Suprapubic skin (tissue), 4 donors: ENCODE measurements around the gene FKBP3.
"Not testable (repeated sequence)": the region's sequence is repeated elsewhere in the genome, so short reads cannot be mapped to it uniquely, and the experiment has no call there.

Experiments used
- EP300 ChIP-seq: sonication (generic); formaldehyde crosslinking; IDR thresholded peaks from one replicate; pipeline ENCODE4 v1.6.1; 2017; ENCODE audit warnings: antibody characterized with exemption
- POLR2A ChIP-seq, 2 donors: fragments of 450-650 bp; IDR thresholded peaks; one replicate each; pipeline ENCODE4 v1.6.1; 2017; ENCODE audit warnings: antibody characterized with exemption in 2 of 2, mild to moderate bottlenecking in 2 of 2, moderate library complexity in 2 of 2
- POLR2AphosphoS5 ChIP-seq, 3 donors: sonication (generic); formaldehyde crosslinking; IDR thresholded peaks; one replicate each; pipeline ENCODE4 v1.6.1; 2017; ENCODE audit warnings: antibody characterized with exemption in 3 of 3
- TF ChIP-seq, protein P1 (sequence below), 2 donors: fragments of 200-600 bp in 1 of 2; fragments of 450-650 bp in 1 of 2; sonication (generic) in 1 of 2; IDR thresholded peaks; one replicate each; pipeline ENCODE4 v1.5.1; 2016 to 2019; ENCODE audit warnings: antibody characterized with exemption in 2 of 2, mild to moderate bottlenecking in 1 of 2, moderate library complexity in 1 of 2

DNA sequence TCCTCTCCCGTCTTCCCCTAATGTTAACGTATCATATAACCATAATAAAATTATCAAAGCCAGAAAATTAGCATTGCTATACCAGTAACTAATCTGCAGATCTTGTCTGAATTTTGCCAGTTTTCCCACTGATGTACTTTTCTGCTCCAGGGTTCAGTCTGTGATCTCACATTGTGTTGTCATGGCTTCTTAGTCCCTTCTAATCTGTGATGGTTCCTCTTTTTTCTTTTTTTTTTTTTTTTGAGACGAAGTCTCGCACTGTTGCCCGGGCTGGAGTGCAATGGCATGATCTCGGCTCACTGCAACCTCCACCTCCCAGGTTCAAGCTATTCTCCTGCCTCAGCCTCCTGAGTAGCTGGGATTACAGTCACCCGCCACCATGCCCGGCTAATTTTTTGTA is 7.8 kb upstream of the FKBP3 start:
- TF ChIP-seq, protein P1, sequence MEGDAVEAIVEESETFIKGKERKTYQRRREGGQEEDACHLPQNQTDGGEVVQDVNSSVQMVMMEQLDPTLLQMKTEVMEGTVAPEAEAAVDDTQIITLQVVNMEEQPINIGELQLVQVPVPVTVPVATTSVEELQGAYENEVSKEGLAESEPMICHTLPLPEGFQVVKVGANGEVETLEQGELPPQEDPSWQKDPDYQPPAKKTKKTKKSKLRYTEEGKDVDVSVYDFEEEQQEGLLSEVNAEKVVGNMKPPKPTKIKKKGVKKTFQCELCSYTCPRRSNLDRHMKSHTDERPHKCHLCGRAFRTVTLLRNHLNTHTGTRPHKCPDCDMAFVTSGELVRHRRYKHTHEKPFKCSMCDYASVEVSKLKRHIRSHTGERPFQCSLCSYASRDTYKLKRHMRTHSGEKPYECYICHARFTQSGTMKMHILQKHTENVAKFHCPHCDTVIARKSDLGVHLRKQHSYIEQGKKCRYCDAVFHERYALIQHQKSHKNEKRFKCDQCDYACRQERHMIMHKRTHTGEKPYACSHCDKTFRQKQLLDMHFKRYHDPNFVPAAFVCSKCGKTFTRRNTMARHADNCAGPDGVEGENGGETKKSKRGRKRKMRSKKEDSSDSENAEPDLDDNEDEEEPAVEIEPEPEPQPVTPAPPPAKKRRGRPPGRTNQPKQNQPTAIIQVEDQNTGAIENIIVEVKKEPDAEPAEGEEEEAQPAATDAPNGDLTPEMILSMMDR (IDR thresholded peaks at IDR 0.05): not testable (repeated sequence)
- not testable (repeated sequence) for TF ChIP-seq POLR2AphosphoS5 (IDR thresholded peaks at IDR 0.05); POLR2A (IDR thresholded peaks at IDR 0.05); EP300
